Peyer's patch (tissue), 4 donors: ENCODE measurements around the gene SMAD4. TPM values are rescaled to one million over a fixed set of nuclear protein-coding genes. Genes with fewer than 3 reads are reported as not detected.
"Not testable (repeated sequence)": the region's sequence is repeated elsewhere in the genome, so short reads cannot be mapped to it uniquely, and the experiment has no call there.

ENCODE experiments used
- DNase-seq, 3 donors: peaks; one replicate each; pipeline ENCODE4 v3.0.0-alpha.2; 2017 to 2019
- H3K27ac ChIP-seq, 4 donors: fragments of 200-600 bp; sonication (generic); one replicate each; pipeline ENCODE4 v1.5.1; 2016 to 2019
- H3K27me3 ChIP-seq, 2 donors: fragments of 200-600 bp; sonication (generic); one replicate each; pipeline ENCODE4 v1.5.1; 2019
- H3K36me3 ChIP-seq, 3 donors: fragments of 200-600 bp; sonication (generic); one replicate each; pipeline ENCODE4 v1.5.1; 2016 to 2019
- H3K4me1 ChIP-seq, 4 donors: fragments of 200-600 bp; sonication (generic); one replicate each; pipeline ENCODE4 v1.5.1; 2016 to 2019
- H3K4me3 ChIP-seq, 4 donors: fragments of 200-600 bp; sonication (generic); 1 replicate in 3 of 4; 2 replicates in 1 of 4; pipeline ENCODE4 v1.5.1; 2016 to 2019; ENCODE audit warnings: mild to moderate bottlenecking in 1 of 4
- H3K9me3 ChIP-seq, 4 donors: fragments of 200-600 bp; sonication (generic); one replicate each; pipeline ENCODE4 v1.5.1; 2016 to 2019; ENCODE audit warnings: mild to moderate bottlenecking in 1 of 4
- POLR2A ChIP-seq, 2 donors: fragments of 450-650 bp; IDR thresholded peaks; one replicate each; pipeline ENCODE4 v1.5.1; 2017; ENCODE audit warnings: antibody characterized with exemption in 2 of 2, mild to moderate bottlenecking in 2 of 2, moderate library complexity in 2 of 2
- total RNA-seq, 4 donors: library from RNA; depleted of rRNA; stranded (reverse); fragments of >200 nt; gene quantifications; one replicate each; pipeline ENCODE4 v1.1.0, GENCODE V29; 2016
- TF ChIP-seq, protein P1 (sequence below), 6 experiments: fragments of 450-650 bp in 4 of 6; fragments of 200-600 bp in 2 of 6; sonication (generic) in 1 of 6; IDR thresholded peaks; one replicate each; pipeline ENCODE4 v1.5.1; 2017 to 2019; ENCODE audit warnings: antibody characterized with exemption in 6 of 6, mild to moderate bottlenecking in 3 of 6, moderate library complexity in 1 of 6

Gene SMAD4
- total RNA-seq, 4 donors from 2014 or later, result 79.0 to 109 (median 94.0) TPM

DNA sequence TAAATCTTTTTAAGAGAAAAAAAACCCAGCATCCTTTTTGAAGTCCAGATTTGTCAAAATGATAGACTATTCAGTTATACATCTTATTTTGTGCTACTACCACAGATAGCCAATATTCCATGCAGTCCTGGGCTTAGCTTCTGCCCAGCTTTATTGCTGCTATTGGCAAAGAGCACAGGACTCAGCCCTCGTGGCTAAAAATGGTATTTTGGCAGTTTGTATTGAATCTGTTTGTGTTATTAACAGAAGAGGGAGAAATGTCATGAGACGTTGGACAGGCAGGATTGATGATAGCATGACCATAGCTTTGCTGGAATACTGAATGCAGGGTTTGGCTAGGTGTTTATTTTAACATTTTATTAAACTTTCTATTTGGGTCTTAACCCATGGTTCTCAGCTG is 42.8 kb upstream of the SMAD4 start:
- DNase-seq, result no peak
- H3K27me3 ChIP-seq, result no peaks in the 10 kb centered on the region
- H3K36me3 ChIP-seq, result peaks cover 0 to 9% (median 0%) of the 10 kb centered on the region in 3 donors
- no peak overlapping the region for H3K27ac ChIP-seq
- TF ChIP-seq, protein P1, sequence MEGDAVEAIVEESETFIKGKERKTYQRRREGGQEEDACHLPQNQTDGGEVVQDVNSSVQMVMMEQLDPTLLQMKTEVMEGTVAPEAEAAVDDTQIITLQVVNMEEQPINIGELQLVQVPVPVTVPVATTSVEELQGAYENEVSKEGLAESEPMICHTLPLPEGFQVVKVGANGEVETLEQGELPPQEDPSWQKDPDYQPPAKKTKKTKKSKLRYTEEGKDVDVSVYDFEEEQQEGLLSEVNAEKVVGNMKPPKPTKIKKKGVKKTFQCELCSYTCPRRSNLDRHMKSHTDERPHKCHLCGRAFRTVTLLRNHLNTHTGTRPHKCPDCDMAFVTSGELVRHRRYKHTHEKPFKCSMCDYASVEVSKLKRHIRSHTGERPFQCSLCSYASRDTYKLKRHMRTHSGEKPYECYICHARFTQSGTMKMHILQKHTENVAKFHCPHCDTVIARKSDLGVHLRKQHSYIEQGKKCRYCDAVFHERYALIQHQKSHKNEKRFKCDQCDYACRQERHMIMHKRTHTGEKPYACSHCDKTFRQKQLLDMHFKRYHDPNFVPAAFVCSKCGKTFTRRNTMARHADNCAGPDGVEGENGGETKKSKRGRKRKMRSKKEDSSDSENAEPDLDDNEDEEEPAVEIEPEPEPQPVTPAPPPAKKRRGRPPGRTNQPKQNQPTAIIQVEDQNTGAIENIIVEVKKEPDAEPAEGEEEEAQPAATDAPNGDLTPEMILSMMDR (IDR thresholded peaks at IDR 0.05), result no peak
- TF ChIP-seq POLR2A (IDR thresholded peaks at IDR 0.05), result no peak
- H3K4me1 ChIP-seq, result peaks cover 0 to 4% (median 0%) of the 10 kb centered on the region in 4 donors
- H3K9me3 ChIP-seq, result no peaks in the 10 kb centered on the region
- no peak overlapping the region for H3K4me3 ChIP-seq

DNA sequence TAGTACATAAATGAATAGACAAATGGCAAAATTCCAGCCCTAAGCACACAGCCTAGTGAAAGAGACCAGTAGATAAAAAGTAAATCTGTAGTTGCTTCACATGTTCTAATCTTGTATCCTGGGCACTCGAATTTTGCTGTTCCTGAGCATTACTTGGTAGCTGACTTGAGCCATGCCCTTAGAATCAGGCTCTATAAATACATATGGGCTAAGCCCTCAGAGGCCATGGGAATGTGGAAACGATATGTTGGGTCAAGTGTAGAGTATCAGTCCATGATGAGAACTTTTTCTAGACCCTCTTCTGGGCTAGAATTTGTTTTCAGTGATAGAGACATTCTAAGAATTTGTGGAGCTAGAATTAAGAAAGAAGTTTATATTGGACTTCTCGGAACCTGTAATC is 40.3 kb upstream of the SMAD4 start:
- Histone ChIP-seq H3K4me1 (no peaks in the 10 kb centered on the region), H3K36me3 (peaks cover 0 to 2% (median 0%) of the 10 kb centered on the region in 3 donors), H3K4me3 (no peak overlapping the region), H3K27me3 (no peaks in the 10 kb centered on the region), H3K27ac (no peak overlapping the region), H3K9me3 (no peaks in the 10 kb centered on the region)
- DNase-seq, result no peak
- TF ChIP-seq, protein P1 (IDR thresholded peaks at IDR 0.05), result no peak
- TF ChIP-seq POLR2A (IDR thresholded peaks at IDR 0.05), result no peak

DNA sequence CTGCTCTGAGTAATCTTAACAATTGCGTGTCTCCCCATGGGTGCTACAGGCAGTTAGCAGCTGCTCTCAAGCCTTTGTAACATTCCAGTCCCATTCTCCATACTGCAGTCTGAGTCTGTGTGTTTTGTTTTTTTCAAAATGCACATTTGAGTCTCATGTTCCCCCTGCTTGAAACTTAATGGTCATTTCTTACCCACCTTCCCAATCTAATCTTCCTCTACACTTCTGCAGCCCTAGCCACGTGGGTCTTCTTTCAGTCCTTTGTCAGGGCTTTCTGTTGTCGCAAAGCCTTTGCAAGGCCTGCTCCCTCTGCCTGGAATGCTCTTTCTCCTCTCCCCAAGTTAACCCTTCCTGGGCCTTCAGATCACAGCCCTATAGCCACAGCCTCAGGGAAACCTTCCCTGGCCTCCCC is 37.7 kb upstream of the SMAD4 start:
- Histone ChIP-seq H3K4me3 (no peak overlapping the region), H3K9me3 (no peaks in the 10 kb centered on the region), H3K27ac (no peak overlapping the region), H3K27me3 (no peaks in the 10 kb centered on the region), H3K4me1 (no peaks in the 10 kb centered on the region), H3K36me3 (no peaks in the 10 kb centered on the region)
- DNase-seq, result no peak
- TF ChIP-seq, protein P1 (IDR thresholded peaks at IDR 0.05), result no peak
- no peak for TF ChIP-seq POLR2A (IDR thresholded peaks at IDR 0.05)

DNA sequence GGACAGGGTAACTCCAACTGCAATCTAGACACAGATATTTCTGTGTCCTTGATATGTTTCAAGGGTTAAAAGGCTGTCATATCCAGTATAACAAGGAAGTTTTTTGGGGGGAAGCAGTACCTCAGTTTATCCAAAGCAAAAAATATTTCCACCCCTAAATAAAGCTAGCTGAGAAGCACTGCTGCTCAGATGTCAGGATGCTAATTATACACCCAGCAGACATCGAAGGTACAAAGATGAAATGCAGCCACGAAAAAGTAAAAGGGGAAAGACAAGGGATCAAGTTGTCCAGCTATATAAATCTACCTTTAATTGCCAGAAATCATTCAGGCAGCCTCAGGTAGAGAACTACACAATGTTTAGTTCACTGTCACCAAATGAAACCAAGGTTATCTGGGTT is 36.0 kb upstream of the SMAD4 start:
- Histone ChIP-seq H3K36me3 (no peaks in the 10 kb centered on the region), H3K9me3 (no peaks in the 10 kb centered on the region), H3K27me3 (no peaks in the 10 kb centered on the region), H3K4me3 (no peak overlapping the region), H3K4me1 (no peaks in the 10 kb centered on the region), H3K27ac (no peak overlapping the region)
- DNase-seq, result no peak
- no peak for TF ChIP-seq POLR2A (IDR thresholded peaks at IDR 0.05)
- TF ChIP-seq, protein P1 (IDR thresholded peaks at IDR 0.05), result no peak

DNA sequence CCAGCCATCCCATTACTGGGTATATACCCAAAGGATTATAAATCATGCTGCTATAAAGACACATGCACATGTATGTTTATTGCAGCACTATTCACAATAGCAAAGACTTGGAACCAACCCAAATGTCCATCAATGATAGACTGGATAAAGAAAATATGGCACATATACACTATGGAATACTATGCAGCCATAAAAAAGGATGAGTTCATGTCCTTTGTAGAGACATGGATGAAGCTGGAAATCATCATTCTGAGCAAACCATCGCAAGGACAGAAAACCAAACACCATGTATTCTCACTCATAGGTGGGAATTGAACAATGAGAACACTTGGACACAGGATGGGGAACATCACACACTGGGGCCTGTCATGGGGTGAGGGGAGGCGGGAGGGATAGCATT is 26.8 kb upstream of the SMAD4 start:
- H3K9me3 ChIP-seq, H3K36me3 ChIP-seq, H3K4me3 ChIP-seq, DNase-seq, H3K27me3 ChIP-seq, H3K4me1 ChIP-seq, H3K27ac ChIP-seq: not testable (repeated sequence)

DNA sequence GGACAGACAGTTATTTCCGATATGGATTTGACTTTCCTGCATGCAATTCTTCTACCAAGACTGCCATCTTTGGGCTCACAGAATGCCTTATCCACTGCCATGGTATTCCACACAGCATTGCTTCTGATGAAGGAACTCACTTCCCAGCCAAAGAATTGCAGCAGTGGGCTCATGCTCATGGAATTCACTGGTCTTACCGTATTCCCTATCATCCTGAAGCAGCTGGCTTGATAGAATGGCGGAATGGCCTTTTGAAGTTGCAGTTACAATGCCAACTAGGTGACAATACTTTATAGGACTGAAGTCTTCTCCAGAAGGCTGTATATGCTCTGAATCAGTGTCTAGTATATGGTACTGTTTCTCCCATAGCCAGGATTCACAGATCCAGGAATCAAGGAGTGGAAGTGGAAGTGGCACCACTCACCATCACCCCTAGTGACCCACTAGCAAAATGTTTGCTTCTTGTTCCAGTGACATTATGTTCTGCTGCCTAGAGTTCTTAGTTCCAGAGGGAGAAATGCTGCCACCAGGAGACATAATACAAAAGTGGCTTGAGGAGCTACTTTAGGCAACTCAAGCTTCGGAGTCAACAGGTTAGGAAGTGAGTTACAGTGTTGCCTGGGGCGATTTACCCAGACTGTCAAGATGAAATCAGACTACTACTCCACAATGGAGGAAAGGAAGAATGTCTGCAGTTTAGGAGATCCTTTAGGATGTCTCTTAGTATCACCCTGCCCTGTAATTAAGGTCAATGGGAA is 23.8 kb upstream of the SMAD4 start:
- Histone ChIP-seq H3K9me3 (no peaks in the 10 kb centered on the region), H3K27ac (no peak overlapping the region), H3K27me3 (no peaks in the 10 kb centered on the region), H3K4me1 (no peaks in the 10 kb centered on the region), H3K36me3 (no peaks in the 10 kb centered on the region), H3K4me3 (no peak overlapping the region)
- TF ChIP-seq, protein P1 (IDR thresholded peaks at IDR 0.05), result no peak
- TF ChIP-seq POLR2A (IDR thresholded peaks at IDR 0.05), result no peak
- no peak for DNase-seq
